ENCODE measurements around the gene RAB3A.

DNA sequence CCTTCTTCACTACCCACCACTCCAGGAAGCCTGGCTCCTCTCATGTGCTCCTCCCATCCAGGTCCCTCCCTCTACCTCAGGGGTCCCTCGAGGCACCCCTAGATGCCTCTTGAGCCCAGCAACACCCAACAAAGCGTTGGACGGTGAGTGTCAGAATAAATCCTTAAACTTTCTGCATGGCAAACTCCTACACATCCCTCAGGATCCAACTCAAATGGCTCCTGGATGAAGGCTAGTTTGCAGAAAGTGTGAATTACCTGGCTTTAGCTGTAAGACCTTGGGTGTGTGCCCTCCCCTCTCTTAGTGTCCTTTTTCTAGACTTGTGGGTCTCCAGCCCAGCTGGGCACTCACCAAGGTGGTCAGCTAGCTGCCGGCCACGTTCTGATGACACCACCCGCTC lies 5.5 kb downstream of the RAB3A start:
- TF ChIP-seq, protein P1, sequence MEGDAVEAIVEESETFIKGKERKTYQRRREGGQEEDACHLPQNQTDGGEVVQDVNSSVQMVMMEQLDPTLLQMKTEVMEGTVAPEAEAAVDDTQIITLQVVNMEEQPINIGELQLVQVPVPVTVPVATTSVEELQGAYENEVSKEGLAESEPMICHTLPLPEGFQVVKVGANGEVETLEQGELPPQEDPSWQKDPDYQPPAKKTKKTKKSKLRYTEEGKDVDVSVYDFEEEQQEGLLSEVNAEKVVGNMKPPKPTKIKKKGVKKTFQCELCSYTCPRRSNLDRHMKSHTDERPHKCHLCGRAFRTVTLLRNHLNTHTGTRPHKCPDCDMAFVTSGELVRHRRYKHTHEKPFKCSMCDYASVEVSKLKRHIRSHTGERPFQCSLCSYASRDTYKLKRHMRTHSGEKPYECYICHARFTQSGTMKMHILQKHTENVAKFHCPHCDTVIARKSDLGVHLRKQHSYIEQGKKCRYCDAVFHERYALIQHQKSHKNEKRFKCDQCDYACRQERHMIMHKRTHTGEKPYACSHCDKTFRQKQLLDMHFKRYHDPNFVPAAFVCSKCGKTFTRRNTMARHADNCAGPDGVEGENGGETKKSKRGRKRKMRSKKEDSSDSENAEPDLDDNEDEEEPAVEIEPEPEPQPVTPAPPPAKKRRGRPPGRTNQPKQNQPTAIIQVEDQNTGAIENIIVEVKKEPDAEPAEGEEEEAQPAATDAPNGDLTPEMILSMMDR (IDR thresholded peaks at IDR 0.05) = no peak
- no peak for TF ChIP-seq POLR2A (IDR thresholded peaks at IDR 0.05)

Measured in esophagus squamous epithelium (tissue), 4 donors.